Thyroid gland (tissue), 4 donors: ENCODE data around the gene AMPD2. TPM values are rescaled to one million over a fixed set of nuclear protein-coding genes. Genes with fewer than 3 reads are reported as not detected.

ENCODE experiments used
- DNase-seq, 2 donors: peaks; one replicate each; pipeline ENCODE4 v3.0.0-alpha.2; 2019
- H3K27ac ChIP-seq, 3 donors: fragments of 200-600 bp; sonication (generic); 1 replicate in 2 of 3; 2 replicates in 1 of 3; pipeline ENCODE4 v1.5.1; 2016 to 2019; ENCODE audit warnings: mild to moderate bottlenecking in 1 of 3, moderate library complexity in 1 of 3
- H3K27me3 ChIP-seq: fragments of 200-600 bp; sonication (generic); one replicate; pipeline ENCODE4 v1.5.1; 2019
- H3K36me3 ChIP-seq, 2 donors: fragments of 200-600 bp; sonication (generic); one replicate each; pipeline ENCODE4 v1.5.1; 2016 to 2019
- H3K4me1 ChIP-seq, 2 donors: fragments of 200-600 bp; sonication (generic); one replicate each; pipeline ENCODE4 v1.5.1; 2017 to 2019
- H3K4me3 ChIP-seq, 3 donors: fragments of 200-600 bp; sonication (generic); replicated peaks in 1 of 3; 1 replicate in 2 of 3; 2 replicates in 1 of 3; pipeline ENCODE4 v1.5.1; 2016; ENCODE audit warnings: mild to moderate bottlenecking in 1 of 3
- H3K9me3 ChIP-seq: fragments of 200-600 bp; sonication (generic); one replicate; pipeline ENCODE4 v1.5.1; 2017
- CTCF ChIP-seq, 6 experiments: fragments of 200-600 bp in 3 of 6; fragments of 450-650 bp in 3 of 6; sonication (generic) in 3 of 6; IDR thresholded peaks; one replicate each; pipeline ENCODE4 v1.5.1; 2016 to 2019; ENCODE audit warnings: antibody characterized with exemption in 6 of 6, mild to moderate bottlenecking in 2 of 6, inconsistent platforms in 1 of 6, moderate library complexity in 1 of 6
- POLR2A ChIP-seq, 2 donors: fragments of 450-650 bp; IDR thresholded peaks; one replicate each; pipeline ENCODE4 v1.6.1; 2017; ENCODE audit warnings: antibody characterized with exemption in 2 of 2, mild to moderate bottlenecking in 2 of 2, moderate library complexity in 1 of 2
- WGBS, 2 donors: methylation state at CpG; one replicate each; pipeline ENCODE4 v1.1.5; 2017; 5-methylcytosine and 5-hydroxymethylcytosine counted together
- intact Hi-C: fragments of 100-400 bp; cut with DNase I; formaldehyde crosslinking; loops from one replicate; pipeline ENCODE4 v1.15.1; 2023
- total RNA-seq, 4 donors: library from RNA; depleted of rRNA; stranded (reverse); fragments of >200 nt; gene quantifications; one replicate each; pipeline ENCODE4 v1.2.3, GENCODE V29; 2016

AMPD2 gene
- total RNA-seq, 4 donors from 2014 or later: 31.2 to 74.8 (median 46.8) TPM

- Histone ChIP-seq H3K4me3 (no peak overlapping the region), H3K27ac (no peak overlapping the region), H3K9me3 (no peaks in the 10 kb centered on the region), H3K27me3 (no peaks in the 10 kb centered on the region), H3K36me3 (no peaks in the 10 kb centered on the region), H3K4me1 (no peaks in the 10 kb centered on the region)
- WGBS, 2 donors: 95% methylated on average over 3 of the region's 3 CpGs
- no peak for TF ChIP-seq POLR2A (IDR thresholded peaks at IDR 0.05)
- no peak for TF ChIP-seq CTCF (IDR thresholded peaks at IDR 0.05)
- intact Hi-C loops: no loop called here
- DNase-seq: no peak
These were observed 9.8 kb upstream of the AMPD2 start for GRCh38 chr1:109609881-109610280.

DNA sequence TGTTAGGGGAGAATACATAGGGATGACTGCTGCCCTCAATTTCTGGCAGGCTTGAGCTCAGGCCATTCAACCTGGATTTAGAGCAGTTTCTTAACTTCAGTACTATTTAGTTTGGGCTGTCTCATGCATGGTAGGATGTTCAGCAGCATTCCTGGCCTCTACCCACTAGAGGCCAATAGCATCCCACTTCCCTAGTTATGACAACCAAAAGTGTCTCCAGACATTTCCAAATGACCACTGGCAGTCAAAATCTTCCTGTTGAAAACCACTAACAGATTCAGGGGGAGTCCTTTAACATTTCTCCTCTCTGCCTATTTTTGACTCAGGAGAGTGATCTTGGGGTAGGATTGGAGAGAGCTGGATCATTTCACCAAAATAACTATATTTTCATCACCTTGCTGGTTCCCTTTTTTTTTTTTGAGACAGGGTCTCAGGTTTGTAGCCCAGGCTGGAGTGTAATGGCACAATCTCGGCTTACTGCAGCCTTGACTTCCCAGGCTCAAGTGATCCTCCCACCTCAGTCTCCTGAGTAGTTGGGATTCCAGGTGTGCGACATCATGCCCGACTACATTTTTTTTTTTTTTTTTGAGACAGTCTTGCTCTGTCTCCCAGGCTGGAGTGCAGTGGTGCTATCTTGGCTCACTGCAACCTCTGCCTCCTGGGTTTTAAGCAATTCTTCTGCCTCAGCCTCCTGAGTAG lies 8.9 kb upstream of the AMPD2 start:
- no peaks in the 10 kb centered on the region for H3K4me1 ChIP-seq
- no peaks in the 10 kb centered on the region for H3K36me3 ChIP-seq
- H3K4me3 ChIP-seq: no peak overlapping the region
- no peaks in the 10 kb centered on the region for H3K9me3 ChIP-seq
- H3K27ac ChIP-seq: no peak overlapping the region
- TF ChIP-seq POLR2A (IDR thresholded peaks at IDR 0.05) (no peak), CTCF (IDR thresholded peaks at IDR 0.05) (no peak)
- DNase-seq: no peak
- intact Hi-C loops: no loop called here
- 39 to 51% methylated on average over 3 of the region's 3 CpGs for WGBS, 2 donors
- H3K27me3 ChIP-seq: no peaks in the 10 kb centered on the region

DNA sequence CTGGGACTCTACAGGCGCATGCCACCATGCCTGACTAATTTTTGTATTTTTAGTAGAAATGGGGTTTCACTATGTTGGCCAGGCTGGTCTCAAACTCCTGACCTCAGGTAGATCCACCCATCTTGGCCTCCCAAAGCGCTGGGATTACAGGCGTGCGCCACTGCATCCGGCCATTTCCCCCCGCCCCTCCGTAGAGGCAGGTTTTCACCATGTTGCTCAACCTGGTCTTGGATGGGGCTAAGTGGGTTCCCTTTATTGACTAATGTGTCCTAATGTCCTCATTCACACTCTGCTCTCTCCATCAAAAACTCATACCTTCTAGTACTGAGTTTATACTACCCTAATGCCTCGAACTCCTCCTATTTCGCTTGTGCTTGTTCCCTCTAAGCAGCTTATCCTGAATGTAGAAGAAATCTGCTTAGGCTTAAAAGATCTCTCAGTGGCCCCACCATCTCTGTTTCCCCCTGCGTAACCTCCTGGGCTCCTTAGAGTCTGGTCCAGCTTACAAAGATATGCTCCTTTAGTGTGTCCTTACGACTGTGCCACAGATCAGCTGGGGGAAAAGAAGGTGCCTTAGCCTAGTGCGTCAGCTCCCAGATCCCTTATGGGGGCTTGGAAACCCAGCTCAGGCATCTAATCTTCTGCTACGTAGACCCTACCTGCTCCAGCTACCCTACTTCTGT lies 8.2 kb upstream of the AMPD2 start:
- H3K4me3 ChIP-seq: no peak overlapping the region
- no peaks in the 10 kb centered on the region for H3K9me3 ChIP-seq
- H3K36me3 ChIP-seq: no peaks in the 10 kb centered on the region
- H3K27ac ChIP-seq: no peak overlapping the region
- intact Hi-C loops: no loop called here
- no peaks in the 10 kb centered on the region for H3K4me1 ChIP-seq
- WGBS, 2 donors: 92% methylated on average over 13 of the region's 13 CpGs
- no peak for DNase-seq
- no peaks in the 10 kb centered on the region for H3K27me3 ChIP-seq
- TF ChIP-seq POLR2A (IDR thresholded peaks at IDR 0.05) (no peak), CTCF (IDR thresholded peaks at IDR 0.05) (no peak)

DNA sequence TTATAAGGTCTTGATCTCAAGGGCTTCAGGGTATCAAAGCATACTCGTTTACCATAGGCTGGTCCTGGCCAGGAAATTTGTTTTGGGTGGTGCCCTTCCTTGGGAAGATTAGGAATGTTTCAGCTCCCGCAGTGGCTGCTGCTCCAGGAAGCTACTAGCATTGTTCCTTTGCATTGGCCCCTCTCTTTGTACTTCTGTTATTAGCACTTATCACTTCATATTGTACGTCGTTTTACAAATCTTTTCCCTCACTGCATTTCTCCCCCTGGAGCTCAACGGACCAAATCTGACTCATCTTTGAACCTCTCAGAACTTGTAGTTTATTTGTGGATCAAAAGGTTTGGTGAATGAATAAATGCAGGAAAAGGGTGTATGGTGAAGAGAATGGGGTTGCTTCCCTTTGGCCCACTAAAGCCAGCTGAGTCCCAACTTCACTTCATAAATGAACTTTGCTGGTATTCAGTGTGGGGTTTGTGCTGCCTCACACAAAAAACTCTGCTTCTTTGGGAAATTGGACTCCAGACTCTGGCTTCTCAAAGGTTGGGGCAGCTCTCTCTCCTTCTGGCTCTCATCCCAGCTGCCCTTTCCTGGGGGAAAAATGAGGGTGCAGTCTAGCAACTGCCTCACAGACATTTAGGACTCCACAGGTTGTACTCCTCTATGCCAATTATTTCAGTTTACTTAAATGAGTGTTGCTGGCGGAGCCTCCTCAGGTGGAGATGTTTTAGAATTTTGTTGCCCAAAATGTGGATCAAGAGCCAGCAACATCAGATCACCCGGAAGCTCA lies 6.1 kb upstream of the AMPD2 start:
- intact Hi-C loops: no loop called here
- Histone ChIP-seq H3K4me3 (no peak overlapping the region), H3K9me3 (no peaks in the 10 kb centered on the region), H3K27me3 (no peaks in the 10 kb centered on the region), H3K27ac (no peak overlapping the region), H3K4me1 (no peaks in the 10 kb centered on the region), H3K36me3 (no peaks in the 10 kb centered on the region)
- DNase-seq: no peak
- 57 to 62% methylated on average over 7 of the region's 7 CpGs for WGBS, 2 donors
- no peak for TF ChIP-seq CTCF (IDR thresholded peaks at IDR 0.05)

DNA sequence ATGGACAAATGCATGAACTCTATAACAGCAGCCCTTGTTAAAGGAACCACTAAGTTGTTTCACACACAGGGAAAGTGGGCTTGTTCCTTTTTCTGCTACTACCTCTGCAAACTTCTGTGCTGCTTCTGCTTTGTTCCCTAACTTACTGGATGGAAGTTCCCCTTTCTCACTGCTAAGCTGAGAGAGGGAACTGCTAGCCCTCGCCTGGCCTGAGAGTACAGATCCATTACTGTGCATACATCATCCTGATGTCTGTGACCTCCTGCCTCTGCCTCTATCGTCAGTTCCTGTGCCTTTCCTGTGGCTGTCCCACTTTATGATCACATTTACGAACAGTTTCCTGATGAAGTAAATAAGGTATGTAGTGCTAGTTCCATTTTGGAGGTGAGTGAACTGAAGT lies 3.8 kb upstream of the AMPD2 start:
- Histone ChIP-seq H3K27ac (no peak overlapping the region), H3K9me3 (no peaks in the 10 kb centered on the region), H3K4me1 (peaks cover 0 to 7% of the 10 kb centered on the region in 2 donors), H3K36me3 (no peaks in the 10 kb centered on the region), H3K4me3 (no peak overlapping the region), H3K27me3 (no peaks in the 10 kb centered on the region)
- intact Hi-C loops: no loop called here
- 66 to 69% methylated on average over 3 of the region's 3 CpGs for WGBS, 2 donors
- TF ChIP-seq POLR2A (IDR thresholded peaks at IDR 0.05) (no peak), CTCF (IDR thresholded peaks at IDR 0.05) (no peak)
- no peak for DNase-seq
